Measurements from ENCODE around the gene INPP5D.
A peak's percentile ranks its signal among the peaks of the same experiment; 100 is the strongest.
"Not testable (repeated sequence)": the region's sequence is repeated elsewhere in the genome, so short reads cannot be mapped to it uniquely, and the experiment has no call there.

Gene INPP5D

DNA sequence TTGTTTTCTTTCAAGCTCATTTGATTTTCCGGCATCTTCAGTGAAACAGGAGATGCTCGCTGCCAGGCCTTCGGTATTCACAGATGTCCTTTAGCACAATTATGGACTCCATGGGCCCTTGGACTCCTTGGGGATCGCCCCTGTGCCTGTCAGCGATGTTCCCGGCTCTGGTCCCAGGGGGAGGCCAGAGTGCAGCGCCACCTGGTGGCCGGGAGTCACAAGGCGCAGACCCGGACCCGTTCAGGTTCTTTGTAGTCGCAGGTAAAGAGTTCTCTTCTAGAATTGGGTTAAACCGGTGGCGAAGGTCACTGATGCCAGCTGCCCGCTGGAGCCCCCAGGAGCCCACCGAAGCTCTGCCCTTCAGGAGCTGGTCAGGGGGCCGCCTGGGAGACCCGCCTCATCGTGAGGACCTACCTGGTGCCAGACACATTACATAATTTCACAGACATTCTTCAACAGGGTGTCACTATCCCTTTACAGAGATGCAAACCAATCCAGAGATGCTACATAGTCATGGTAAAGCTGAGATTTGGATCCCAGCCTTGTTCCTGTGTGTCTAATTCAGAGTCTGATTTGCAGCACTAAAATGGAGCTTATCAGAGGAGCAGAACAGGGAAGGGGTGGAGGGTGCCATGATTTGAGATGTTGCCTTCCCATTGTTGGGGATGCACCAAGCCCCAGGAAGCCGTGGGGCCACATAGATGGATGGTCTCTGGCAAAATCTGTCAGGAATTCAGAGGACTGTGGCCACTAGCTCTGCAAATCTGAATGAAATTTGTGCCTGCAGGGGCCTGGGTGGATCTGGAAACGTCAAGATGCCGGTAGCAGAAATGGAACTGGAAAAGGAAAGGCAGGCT lies 6.0 kb upstream of the INPP5D start:
- ATAC-seq = peak; percentile 63 to 78

DNA sequence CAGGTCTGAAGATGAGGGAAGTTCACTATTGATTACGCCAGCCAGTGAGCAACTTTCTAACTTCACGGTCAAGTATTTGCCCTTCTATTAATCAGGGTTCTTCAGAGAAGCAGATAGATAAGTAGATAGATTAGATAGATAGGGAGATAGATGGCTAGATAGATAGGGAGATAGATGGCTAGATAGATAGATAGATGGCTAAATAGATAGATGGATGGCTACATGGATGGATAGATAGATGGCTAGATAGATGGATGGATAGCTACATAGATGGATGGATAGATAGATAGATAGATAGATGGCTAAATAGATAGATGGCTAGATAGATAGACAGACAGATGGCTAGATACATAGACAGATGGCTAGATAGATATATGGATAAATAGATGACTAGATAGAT lies 4.8 kb upstream of the INPP5D start:
- no peak for ATAC-seq

DNA sequence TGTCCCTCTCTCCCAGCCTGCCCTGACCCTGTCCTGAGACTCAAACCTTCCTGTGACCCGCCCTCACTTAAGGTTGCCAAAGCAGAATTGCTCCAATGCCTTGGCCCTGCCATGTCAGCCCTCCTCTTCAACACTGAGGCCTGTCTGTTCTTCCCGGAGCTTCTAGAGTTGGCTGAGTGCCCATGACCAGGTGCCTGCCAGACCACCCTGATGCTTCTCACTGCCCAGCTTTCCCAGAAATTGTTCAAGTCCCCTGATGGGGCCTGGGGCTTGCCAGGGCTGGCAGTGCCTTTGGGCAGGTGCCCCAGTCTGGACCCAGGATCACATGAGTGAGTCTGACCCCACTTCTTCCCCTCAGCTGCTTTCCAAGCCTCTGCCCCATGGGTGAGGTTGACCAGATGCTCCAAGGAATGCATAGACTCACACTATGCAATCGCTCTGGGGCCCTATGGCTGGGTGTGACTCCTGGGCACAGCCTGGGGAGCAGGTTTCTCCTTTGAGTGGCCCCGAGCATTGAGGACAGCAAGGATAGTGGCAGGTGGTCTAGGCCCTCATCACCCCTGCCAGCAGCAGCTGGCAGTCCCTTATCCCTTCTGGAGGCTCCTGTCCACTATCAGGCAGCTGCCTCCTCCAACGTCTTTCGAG lies 3.1 kb upstream of the INPP5D start:
- ATAC-seq = no peak

DNA sequence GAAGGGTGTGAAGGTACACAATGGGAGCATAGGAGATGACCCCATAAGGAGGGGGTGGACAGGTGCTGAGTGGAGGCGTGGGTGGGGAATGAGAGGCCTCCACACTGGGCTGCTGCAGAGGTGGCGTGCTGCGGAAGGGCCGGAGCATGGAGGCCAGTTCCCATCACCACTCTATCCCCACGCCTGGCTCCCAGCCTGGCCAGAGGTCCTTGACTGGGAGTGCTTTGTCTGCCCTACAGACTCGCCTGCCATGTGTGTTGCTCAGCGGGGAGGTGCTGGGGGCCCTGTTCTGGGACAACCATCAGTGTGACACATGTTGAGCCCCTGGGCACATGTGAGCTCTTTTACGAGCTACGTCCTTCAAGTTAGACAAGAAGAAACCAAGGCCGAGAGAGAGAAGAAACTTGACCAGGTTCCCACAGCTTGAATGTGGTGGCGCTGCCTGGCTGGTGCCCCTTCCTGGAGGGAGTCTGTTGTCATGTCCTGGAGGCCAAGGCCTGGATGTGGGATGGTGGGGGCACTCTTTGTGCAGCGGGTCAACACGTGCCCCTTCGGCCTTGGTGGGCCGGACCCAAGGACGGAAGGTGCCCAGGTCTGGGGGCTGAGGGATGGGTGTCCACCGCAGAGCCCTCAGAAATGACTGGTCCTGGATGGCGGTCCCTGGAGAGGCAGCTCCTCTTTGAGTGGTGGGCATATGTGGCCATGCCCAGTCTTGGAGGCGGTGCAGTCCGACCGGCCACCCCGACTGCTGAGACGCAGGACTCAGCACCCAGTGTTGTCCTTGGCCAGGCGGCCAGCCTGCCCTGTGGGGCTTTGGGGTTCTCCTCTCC lies 1.2 kb upstream of the INPP5D start:
- no peak for ATAC-seq

- no peak for ATAC-seq
Measured at GRCh38 chr2:233059547-233059796, 670 bp upstream of the INPP5D start.

- peak; percentile 10 to 13 for ATAC-seq
Measured at GRCh38 chr2:233060501-233060979, 398 bp downstream of the INPP5D start.

GRCh38 chr2:233060980-233061590 lies 943 bp downstream of the INPP5D start:
- ATAC-seq = peak; percentile 11 to 13

- ATAC-seq = peak; percentile 69 to 73
Measured at GRCh38 chr2:233061591-233062450, 1.7 kb downstream of the INPP5D start.

DNA sequence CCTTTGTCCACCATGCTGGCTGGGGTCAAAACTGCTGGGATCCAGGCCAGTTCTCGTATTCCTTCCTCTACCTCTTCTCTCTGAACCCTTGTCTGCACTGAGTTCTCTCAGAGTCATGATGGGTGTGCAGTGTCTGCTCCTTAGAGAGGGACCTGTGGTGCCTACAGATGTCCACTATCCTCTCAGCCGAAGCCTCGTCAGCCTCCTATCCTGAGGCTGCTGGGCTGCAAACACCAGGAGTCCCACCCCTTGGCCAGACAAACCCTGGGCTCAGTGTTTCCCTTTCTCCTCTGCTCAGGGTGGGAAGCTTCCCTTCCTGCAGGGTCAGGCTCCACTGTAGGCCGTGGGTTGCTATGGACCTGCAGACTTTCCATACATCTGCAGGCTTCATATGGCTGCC lies 2.3 kb downstream of the INPP5D start:
- ATAC-seq = no peak

DNA sequence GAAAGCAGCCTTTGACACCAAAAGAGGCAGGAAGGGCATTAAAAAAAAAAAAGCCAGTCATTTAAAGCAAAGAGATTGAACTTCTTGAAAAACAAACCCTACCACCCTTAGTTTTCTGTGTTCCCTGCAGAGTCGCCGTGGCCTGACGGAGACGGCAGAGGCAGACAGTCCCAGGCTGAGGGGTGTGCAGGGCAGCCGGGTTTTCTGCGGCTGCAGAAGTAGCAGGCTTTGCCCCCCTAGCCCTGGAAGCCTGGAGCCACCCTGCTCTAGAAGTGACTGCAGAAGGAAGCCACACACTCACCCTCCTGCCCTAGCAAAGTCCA lies 2.8 kb downstream of the INPP5D start:
- ATAC-seq = no peak

DNA sequence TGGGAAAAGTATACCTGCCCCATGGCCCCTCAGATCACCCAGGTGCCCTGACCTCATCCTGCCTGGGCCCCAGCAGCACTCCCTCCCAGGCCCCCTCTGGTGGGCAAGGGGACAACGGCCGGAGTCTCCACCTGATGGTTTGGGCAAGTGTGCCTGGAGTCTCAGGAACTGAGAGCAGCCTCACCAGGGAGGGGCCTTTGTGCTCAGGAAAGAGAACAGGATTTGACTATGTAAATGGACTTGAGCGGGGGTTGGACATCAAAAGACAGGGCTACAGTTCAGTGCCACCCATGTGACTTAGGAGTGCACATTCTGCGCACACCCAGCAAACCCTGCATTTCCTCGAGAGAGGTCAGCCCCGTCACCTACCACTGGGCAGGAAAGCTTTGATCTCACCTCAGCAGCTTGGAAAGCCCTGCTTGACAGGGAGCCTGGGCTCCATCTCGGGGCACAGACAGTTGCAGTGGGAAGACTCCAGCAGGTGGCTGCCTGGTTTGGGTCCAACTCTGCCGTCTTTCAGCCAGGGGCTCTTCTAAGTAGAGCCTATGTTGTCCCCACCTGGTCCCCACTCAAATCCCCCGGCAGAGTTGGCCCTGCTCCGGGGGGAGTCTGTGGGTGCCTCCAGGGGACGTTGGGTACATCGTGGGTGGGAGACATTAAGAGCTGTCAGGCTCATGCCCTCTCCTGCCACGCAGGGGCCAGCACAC lies 3.3 kb downstream of the INPP5D start:
- no peak for ATAC-seq

GRCh38 chr2:233063976-233064411 lies 3.9 kb downstream of the INPP5D start:
- ATAC-seq = no peak

GRCh38 chr2:233064530-233065199 lies 4.5 kb downstream of the INPP5D start:
- ATAC-seq = no peak

DNA sequence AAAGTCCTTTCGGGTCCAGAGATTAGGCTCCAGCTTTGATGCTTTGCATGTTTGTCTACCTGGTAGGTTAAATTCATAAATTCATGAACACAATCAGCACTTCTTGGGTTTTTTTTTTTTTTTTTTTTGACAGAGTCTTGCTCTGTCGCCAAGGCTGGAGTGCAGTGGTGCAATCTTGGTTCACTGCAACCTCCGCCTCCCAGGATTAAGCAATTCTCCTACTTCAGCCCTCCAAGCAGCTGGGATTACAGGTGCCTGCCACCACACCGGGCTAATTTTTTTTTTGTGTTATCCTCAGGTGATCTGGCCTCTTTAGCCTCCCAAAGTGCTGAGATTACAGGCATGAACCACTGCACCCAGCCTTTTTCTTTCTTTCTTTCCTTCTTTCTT lies 5.1 kb downstream of the INPP5D start:
- not testable (repeated sequence) for ATAC-seq

- no peak for ATAC-seq
Measured at GRCh38 chr2:233065954-233066470, 5.9 kb downstream of the INPP5D start.

DNA sequence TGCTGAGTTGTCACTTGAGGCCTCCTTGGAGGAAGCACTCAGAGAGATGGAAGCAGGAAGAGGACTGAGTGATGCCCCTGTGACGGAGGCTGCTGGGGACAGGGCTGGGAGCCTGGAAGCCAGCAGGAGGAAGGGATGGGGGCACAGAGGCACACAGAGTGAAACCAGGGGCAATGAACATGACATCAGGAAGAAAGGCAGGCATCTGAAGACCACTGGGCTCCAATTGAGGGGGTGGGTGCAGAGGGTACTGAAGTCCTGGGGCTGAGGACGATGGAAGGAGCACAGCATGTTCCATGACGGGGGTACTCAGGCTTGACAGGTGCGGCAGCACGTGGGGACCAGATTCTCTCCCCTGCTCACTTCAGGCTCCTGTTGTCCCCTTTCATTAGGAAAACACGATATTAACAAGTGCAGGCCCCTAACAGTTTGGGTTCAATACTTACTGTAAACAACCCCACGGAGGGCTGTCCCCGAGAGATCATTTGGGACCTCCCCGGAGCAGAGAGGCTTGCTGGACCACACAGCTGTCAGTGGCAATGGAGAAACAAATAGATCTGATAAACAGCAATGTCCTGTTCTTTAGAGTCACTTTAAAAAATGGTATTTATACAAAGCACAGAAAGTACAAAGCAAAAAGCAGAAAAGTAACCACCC lies 8.7 kb downstream of the INPP5D start:
- ATAC-seq = no peak

DNA sequence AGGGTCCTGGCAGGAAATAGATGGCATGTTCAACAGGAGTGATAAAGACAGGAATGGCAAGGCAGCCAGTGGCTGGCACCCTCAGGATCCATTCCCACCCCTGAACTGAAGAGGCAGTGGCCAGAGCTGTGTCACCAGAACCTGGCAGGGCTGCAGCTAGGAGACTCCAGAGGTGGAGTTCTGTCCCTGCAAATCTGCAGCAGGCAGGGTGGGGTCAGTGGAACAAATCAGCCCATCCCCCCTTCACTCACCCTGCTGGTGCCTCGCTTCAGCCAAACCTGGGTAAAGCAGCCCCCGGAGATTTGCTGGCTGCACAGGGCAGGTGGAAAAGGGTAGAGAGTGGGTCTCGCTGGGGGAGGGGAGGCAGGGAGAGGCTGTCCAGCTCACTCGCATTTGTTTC lies 12.7 kb downstream of the INPP5D start:
- ATAC-seq = no peak

GRCh38 chr2:233074106-233074505 lies 14.0 kb downstream of the INPP5D start:
- ATAC-seq = no peak

- peak; percentile 1 to 2 for ATAC-seq
Measured at GRCh38 chr2:233075141-233075965, 15.2 kb downstream of the INPP5D start.

Data from activated CD4-positive, CD25-positive, alpha-beta regulatory T cell treated with anti-CD3 and anti-CD28 coated beads, Interleukin-2, amount 50 U/mL, for 24 hours (primary cell).